Inferior parietal cortex (tissue), 1 donor: ENCODE measurements around the gene XPO6.

Source experiments
- DNase-seq: peaks from one replicate; pipeline ENCODE4 v3.0.0-alpha.2; 2016; ENCODE audit errors: extremely low spot score

XPO6 gene

DNA sequence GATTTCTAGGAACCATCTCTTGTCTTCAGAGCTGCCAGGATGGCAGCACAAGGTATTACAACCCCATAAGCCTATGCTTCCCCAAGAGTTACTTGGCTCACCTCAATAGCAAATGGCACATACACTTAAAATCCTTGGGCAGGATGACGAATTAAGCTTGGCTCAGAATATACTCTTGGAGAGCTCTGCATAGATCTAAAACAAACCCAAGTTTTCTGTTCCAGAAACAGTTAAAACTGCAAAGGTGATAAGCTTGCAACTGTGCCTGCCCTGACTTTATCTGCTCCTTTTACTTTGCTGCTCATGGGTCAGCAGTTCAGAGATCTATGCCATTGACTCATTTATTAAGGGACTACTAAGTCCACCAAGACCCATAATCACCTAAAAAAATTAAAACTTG, 26.1 kb downstream of the XPO6 start:
- no peak for DNase-seq

DNA sequence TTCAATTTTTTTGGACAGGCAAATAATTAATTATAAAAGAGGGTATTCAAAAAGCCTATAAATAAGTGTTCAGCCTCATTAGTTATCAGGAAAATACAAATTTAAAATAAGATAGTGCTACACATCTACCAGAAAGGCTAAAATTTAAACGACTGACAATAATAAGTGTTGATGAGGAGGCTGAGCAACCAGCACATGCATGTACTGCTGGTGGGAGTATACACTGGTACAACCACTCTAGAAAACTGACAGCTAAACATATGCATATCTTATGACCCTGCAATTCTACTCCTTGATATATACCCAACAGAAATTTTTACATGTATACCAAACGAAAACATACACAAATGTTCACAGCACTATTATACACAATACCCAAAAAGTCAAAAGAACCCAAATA, 27.1 kb downstream of the XPO6 start:
- no peak for DNase-seq

DNA sequence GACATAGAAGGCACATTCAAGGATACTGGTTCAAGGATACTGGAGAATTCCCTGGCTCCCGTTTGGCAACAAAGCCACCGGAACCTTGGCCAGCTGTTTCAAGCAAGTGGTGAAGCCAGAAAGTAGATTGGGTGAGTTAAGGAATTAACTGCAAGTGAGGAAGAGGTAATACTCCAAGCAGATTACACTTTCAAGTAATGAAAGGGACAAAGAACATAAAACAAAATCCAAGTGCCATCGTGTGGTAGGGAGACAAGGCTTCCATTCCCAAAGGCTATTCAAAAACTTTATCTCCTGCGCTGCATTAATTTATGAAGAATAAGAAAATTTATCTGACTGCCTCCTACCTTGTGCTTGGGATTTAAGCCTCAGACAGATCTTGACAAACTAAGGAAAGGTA, 27.8 kb downstream of the XPO6 start:
- no peak for DNase-seq

DNA sequence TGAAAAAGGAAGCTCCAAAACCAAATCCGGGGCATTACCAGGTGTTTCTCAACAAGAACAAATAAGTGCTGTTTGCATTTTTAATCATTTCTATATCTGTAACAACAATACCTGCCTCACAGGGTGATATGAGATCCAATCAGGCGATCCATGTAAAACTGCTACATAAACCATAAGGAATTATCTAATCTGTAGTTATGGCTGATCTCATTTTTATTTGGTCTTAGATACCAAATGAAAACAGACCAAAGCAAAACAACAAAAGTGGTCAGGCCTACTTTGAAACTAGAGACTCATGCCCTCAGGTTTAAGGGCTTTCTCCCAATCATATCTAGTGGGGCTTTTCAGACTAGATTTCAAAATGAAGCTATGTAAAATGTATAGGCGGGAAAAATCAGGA, 28.3 kb downstream of the XPO6 start:
- no peak for DNase-seq

DNA sequence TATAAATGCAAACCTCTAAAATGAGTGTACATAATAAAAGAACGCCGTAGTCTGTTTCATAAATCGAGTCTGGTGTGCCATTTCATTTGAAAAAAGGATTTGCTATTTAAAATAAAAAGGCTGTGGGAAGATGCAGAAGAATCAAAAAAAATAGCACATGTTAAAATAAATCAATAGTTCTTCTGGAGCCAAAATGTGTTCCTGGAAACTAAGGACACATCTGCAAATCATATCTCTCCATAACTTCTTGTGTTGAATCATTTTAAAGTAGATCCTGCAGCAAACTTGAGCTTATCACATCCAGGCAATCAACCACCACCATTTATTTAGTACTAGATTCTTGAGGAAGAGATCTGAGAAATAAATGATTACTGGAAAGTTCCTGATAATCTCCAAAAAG, 29.0 kb downstream of the XPO6 start:
- no peak for DNase-seq

DNA sequence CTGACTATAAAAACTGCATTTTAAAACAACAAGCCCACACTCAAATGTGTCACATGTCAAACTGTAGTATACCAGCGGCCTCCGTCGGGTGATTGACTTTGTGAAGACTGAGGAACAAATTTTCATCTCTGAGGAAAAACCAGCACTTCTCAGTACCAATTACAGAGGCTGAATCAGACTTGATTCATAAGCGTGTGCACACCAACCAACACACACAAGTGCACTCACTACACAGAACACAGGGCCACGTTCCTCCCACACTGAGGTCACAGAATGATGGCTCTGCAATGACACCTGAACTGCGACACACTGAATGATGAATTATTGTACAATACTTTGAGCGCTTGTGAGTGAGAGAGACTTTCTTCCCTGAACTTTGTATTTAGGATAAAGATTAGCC, 29.6 kb downstream of the XPO6 start:
- DNase-seq: no peak

DNA sequence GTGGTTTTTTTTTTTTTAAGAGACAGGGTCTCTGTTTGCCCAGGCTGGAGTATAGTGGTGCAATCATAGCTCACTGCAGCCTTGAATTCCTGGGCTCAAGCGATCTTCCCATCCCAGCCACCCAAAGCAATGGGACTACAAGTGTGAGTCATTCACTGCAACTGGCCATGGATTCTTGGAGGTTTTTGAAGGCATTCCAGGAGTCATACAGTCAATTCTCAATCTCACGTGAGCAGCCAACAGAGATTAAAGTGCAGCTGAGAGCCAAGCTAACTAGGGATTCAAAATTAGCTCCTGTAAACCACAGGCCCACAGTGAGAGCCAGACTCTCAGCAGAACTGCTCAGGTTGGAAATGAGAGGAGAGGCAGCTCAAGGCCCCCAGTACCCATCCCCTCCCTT, 30.2 kb downstream of the XPO6 start:
- DNase-seq: no peak

DNA sequence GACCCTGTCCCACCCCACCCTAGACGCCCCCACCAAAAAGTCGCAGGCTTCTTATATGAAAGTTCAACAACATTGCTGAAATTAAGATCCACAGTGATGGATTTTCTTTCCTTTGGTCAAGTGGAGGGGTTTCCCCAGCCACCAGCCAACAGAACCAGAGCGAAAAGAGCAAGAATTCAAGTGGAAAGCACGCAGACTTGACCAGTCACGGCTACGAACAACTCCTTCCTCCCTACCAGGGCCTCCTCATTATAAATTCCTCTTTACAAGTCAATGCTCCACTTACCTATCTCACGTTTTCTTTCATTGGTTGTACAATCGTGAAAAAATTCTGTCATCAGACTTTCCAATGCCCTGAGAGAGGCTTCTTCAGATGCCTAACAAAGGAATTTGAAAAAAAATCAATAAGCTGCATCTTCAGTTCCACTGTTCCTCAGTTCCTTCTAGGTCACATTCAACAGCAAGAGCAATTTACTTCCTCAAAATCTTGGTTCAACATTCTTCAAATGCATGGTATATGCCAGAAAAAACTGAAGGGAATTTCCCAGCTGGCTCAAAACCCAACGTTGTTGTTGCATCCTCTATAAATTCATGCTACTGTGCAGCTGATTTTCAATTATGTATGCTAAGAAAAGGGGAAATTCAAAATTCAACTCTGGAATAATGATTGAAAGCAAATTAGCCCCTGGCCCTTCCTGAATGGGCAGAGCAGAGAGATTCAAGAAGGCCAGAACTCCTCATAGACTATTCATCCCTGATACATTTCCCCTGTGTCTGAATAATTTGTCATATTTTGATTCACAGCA, 30.9 kb downstream of the XPO6 start:
- peak; percentile 58 for DNase-seq

DNA sequence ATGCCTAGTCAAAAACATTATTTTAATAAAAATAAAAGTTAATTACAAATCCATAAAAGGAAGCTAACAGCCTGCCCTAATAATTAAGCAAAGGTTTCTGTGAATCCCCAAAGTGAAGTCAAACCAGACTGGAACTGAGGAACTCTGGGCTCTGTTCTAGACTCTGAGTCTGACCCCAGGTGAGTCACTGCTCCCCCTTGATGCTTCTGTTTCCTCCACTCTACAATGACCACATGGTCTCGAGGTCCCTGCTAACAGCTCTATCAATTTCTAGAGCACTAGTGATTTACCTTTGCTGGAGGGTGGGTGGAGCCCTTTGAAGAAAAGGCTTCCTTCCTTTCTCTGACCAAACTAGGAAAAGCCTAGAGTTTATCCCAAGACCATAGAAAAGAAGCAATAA, 32.4 kb downstream of the XPO6 start:
- no peak for DNase-seq

DNA sequence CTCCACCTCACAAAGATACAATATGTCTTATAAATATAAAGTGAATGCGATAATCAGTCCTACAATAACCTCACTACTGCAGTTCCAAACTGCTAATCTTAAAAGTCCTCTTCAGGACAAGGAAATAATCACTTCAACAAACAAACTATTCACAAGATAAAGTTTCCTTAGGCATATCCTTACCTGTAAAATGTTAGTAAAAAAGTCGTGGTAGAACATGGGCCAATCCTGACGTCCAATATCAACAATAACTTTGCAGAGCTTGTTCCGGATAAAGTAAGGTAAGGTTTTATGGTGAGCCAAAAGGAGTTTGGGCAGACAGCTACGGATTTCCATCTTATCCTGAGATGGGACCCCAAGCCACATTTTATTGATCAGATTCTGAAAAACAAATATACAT, 36.0 kb downstream of the XPO6 start:
- DNase-seq: no peak

DNA sequence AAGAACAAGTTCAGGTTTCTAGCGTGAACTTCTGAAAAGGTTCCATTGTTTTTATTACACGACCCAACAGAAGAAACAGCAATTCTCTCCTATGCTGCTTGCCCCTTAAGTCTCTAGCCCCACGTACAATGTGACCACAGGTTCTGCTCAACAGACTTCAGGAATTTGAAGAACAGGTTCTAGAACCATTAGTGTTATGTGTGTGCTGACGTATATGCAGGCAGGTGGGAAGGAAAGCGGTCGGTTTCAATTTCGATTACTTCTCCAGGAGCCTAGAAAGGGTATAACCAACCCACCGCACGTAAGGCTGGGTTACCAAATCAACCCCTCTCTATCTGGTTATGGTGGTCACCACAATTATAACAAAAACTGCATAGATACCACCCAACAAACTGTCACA, 39.4 kb downstream of the XPO6 start:
- no peak for DNase-seq

DNA sequence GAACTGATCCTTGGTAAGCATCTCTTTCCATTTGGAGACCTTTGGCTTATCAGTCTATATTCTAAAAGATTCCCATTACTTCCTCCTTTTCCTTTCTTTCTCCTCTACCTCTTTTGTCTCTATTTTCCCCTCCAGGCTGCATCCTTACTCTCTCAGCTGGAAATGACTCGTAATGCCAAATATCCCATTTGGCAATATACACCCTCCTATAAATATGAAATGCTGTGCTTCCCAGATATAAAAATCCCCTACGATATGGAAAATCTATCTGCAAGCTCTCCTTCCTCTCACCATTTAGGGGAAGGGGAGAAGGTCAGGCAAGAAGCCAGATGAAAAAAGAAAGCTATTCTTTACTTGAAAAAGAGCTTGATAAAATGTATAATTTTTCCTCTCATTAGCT, 39.9 kb downstream of the XPO6 start:
- DNase-seq: no peak

DNA sequence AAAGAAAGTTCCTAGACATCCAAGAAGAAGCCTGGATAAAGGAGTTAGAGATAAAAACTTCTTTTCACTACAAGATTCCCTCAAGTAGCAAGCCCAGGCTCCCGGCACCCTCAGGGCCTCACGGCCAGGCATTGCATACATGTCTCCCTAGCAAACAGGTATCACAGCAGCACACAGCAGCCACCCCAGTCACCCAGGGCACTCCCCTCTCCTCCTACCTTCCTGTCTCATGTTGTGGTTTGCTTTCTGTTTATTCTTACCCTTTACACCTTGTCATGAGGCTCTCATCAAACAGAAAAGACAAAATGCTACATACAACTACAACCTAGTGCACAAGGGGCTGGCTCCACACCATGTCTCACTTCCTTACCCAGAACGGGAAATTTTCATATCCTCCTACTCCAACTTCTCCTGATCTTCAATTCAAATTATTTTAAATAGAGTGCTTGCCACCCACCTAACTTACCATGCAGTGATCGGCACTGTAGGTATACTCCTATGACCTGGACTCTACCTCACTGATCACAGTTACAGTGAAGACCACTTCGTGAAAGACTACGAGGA, 42.7 kb downstream of the XPO6 start:
- no peak for DNase-seq

DNA sequence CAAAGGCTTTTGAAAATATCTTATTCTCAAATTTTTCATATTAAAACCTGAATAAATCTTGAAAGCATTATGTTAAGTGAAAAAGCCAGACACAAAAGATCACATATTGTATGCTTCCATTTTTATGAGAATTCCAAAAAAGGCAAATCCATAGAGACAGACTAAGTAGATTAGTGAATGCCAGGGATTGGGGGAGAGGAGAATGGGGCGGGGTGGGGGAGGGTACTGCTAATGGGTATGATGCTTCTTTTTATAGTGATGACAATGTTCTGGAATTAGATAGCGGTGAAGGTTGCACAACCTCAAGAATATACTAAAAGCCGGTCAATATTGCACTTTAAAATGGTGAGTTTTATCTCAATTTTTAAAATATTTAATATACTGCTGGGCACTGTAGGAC, 44.0 kb downstream of the XPO6 start:
- no peak for DNase-seq

DNA sequence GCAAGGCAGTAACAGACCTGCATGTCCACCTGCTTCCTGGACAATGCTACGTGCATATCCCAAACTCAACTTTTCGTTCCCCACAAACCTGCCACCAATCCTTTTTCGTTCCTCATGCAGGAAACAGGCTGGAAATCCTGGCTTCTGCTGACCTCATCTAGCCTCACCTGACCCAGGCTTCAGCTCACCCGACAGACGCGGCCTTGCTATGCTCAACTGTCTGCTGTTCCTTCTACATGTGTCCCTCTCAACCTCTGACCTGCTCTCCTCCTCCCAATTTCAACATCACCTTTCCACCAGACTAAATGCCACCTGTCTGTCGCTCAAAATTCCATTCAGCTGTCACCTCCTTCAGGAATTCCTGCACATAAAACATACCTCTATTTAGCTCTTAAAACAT, 44.5 kb downstream of the XPO6 start:
- DNase-seq: no peak

DNA sequence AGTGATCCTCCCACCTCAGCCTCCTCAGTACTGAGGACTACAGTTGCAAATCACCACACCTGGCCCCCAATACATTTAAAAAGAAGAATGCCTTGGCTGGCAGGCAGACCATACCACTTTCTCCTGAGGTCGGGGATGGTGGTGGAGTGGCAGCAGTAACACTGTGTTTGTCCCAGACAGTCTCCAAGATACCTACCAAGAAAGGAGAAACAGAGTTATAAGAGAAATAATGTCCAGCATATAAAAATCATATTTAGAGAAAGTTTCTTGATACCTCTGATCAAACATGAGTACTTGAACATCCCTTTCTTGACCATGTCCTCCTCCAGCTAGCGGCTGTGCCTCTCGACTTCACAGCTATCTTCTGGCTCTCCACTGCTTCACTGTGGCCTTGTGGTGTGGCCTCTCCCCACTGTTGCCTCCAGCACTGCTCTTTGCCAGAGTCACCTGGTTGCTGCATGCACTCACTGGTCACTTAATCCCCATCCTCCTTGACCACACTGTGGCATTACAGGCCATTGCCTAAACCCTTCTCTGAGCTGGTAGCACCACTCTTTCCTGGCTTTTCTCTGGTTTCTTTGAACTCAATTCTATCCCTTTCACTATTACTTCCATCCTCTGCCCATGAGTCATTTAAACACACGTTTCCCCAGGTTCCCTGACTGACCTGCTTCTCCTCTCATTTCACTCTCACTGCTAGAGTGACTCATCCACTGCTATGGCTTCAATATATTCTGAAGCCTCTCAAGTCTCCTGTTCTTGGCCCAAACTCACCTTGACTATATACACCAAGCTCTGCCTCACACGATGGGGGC, 45.2 kb downstream of the XPO6 start:
- no peak for DNase-seq

DNA sequence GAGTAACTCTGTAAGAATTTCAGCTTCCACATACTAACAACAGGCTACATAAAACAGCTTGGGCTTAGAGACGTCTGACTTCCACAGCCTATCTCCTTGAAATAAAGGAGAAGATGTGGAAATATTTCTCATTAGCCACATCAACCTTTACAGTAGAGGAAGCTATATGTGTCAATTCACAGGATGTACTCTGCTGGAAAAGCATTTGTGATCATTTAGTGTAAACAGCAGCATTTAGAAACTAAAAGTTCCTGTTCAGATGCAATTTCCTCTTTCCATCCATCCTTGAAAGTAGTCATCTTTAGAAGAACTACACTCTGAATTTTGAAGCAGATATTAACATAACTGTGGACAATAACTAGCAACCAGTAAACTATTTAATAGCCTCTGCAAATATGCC, 46.2 kb downstream of the XPO6 start:
- no peak for DNase-seq

DNA sequence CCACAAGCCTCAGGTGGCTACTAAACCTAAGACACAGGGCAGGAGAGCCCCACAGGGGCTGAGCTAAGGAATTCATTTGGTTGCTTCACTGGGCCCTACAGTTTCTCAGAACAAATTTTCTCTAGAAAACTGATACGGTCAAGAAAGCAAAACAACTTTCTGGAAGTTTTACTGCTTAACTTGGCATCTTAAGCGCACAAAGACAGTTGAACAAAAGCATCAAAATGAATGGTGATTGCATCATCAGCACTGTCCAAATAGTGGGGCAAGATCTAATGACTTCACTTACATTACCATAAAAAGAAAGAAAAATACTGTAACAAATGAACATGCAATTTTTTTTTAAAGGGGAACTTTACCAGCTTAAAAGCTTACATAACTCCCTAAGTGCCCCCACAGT, 47.6 kb downstream of the XPO6 start:
- no peak for DNase-seq

DNA sequence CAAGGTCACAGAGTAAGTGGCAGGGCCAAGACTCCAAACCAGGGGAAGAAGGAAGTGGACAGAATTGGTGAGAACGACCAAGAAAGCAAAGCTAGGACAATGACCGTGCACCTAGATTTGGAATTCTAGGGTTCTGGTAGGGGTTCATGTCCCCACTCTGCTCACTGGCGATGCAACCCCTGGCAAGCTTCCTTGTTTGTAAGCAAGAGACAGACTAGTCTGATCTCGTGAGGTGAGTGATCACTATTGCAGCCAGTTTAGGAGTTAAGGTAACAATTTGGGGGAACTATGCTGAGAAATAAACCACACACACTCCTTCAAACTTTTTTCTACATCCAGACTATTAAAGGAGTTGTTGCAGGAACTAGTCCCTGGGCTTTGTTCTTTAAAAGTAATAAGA, 48.1 kb downstream of the XPO6 start:
- DNase-seq: no peak

DNA sequence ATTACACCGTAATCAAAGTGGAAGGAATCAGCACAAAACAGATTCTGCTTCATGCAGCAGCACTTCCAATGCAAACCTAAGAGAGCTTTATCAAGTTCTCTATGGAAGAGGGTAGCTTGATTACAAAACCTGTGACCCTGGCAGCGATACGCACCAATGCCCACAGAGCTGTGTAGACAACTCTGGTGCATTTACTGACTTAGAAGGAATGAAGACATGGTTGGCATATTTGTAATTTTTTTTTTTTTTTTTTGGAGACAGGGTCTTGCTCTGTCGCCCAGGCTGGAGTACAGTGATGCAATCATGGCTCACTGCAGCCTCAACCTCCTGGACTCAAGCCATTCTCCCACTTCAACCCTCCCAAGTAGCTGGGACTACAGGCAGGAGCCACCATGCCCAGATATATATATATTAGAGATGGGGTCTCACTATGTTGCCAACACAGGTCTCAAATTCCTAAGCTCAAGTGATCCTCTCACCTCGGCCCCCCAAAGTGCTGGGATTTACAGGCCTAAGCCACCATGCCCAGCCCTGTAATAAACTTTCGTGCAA, 49.4 kb downstream of the XPO6 start:
- no peak for DNase-seq

DNA sequence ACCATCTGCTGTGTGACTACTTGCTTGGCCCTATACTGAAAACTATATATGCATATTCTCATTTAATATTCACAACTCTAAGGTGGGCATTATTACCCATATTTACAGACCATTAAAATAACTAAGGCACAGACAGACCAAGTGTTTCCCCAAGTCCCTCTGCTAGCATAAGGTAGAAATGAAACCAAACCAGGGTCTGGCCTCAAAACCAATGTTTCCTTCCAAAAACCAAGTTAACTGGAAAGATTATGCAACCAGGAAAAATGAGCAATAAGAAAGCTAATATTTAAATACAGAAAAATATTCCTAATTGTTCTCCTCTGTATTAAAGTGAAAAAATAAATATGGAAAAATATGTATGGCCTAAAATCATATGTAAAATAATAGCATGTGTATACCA, 50.1 kb downstream of the XPO6 start:
- DNase-seq: no peak

DNA sequence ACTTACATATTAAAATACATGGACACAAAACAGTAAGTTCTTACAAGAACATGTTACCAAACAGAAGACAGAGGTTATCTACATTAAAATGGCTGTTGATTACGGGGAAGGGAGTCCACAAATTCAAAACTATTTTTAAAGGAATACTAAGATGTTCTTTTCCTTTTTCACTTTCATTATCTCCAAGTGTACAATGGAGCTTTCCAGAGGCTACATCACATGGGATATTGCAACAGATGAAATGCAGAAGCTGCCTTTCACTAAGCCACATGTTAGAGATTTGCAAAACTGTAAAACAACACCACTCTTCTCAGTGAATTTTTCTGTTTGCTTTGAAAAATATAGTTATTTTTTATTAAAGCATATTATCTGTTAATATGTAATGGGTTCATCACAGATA, 53.6 kb downstream of the XPO6 start:
- no peak for DNase-seq
